Right lobe of liver (tissue), 4 donors: ENCODE results near the gene MNS1.

ENCODE experiments used
- POLR2A ChIP-seq: fragments of 450-650 bp; IDR thresholded peaks from one replicate; pipeline ENCODE4 v1.6.1; 2017; ENCODE audit warnings: antibody characterized with exemption, mild to moderate bottlenecking
- TF ChIP-seq, protein P1 (sequence below), 4 donors: fragments of 200-600 bp in 3 of 4; fragments of 450-650 bp in 1 of 4; IDR thresholded peaks; one replicate each; pipeline versions ENCODE4 v1.5.1 to v1.8.0; 2016 to 2022; ENCODE audit warnings: antibody characterized with exemption in 4 of 4, mild to moderate bottlenecking in 2 of 4
- donor health status: DM: no; HTN: no; CAD: no.
- donor health status: DM: no; HTN: no; CAD: no.
- donor health status: DM: no; HTN: yes; CAD: no.

DNA sequence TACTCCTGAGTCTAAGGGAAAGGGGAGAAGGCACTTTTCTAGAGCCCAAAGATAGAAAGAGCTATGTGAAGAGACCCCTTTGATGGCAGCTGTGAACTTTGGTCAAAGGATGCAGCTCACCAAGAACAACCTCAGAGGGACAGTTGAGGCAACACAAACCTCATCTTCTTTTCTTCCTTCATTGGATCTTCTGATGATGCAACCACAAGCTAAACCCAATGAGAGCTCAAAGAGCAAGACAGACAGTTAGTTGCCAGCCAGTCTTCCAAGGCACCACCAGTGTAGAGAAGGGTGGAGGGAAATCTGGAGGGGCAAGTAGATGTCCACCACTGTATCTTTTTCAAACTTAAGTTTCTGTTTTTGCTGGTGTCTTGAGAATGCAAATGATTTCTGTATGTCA lies 10.4 kb upstream of the MNS1 start:
- TF ChIP-seq, protein P1, sequence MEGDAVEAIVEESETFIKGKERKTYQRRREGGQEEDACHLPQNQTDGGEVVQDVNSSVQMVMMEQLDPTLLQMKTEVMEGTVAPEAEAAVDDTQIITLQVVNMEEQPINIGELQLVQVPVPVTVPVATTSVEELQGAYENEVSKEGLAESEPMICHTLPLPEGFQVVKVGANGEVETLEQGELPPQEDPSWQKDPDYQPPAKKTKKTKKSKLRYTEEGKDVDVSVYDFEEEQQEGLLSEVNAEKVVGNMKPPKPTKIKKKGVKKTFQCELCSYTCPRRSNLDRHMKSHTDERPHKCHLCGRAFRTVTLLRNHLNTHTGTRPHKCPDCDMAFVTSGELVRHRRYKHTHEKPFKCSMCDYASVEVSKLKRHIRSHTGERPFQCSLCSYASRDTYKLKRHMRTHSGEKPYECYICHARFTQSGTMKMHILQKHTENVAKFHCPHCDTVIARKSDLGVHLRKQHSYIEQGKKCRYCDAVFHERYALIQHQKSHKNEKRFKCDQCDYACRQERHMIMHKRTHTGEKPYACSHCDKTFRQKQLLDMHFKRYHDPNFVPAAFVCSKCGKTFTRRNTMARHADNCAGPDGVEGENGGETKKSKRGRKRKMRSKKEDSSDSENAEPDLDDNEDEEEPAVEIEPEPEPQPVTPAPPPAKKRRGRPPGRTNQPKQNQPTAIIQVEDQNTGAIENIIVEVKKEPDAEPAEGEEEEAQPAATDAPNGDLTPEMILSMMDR (IDR thresholded peaks at IDR 0.05) = no peak
- TF ChIP-seq POLR2A = no peak
